ENCODE data around the gene POLR3GL.

Gene POLR3GL

DNA sequence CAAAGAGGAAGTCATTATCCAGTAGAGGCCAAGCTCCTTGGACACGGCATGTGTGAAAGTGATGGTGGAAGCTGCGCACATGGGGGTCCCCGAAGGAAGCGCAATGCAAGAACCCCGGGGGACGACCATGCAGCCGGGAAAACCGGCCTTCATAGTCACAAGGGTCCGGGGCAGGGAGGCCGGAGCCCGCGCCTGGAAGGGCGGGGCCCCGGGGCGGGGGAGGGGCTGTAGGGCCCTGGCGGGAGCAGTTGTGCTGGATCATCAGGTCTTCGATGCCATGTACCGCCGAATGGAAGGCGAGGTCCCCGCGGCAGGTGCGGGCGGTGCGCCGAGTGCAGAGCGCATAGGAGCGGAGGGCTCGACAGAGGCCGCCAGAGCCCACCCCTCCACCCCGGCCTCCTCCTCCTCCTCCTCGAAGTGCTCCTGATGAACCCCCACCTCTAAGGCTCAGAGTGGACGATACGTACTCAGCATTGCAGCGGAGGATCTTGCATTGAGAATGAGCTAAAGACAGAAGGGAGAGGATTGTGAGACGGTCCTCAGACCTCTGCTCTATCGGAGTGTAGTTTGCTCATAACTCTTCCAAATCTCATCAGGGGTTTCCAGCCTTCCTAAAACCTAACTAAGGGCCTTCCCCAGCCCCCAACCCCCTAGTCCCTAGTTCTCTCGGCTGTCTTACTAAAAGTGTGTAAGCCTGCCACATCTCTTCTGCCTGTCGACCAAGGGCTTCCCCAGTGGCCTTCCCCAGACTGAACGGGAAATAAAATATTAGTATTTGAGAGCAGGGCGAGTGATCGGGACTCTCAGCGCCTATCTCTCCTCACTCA, 55.0 kb downstream of the POLR3GL start:
- Histone ChIP-seq H3K4me1 (ENCODE audit: control insufficient read depth in 1 of 2, insufficient read depth in 2 of 2, low read length in 2 of 2) (no peaks in the 10 kb centered on the region), H2BK12ac (ENCODE audit: low read length) (no peak overlapping the region), H3K79me2 (ENCODE audit: control insufficient read depth, insufficient read depth, low read length, poor library complexity) (no peaks in the 10 kb centered on the region), H3K9ac (ENCODE audit: low read length) (no peak overlapping the region), H4K12ac (ENCODE audit: low read depth, low read length) (no peak overlapping the region), H2BK120ac (ENCODE audit: insufficient read depth, low read length, poor library complexity) (no peak overlapping the region), H2AFZ (ENCODE audit: insufficient read depth, low read length, poor library complexity) (no peak overlapping the region), H3K9me3 (ENCODE audit: insufficient read depth, low read depth, low read length) (peaks cover 2% of the 10 kb centered on the region), H4K91ac (ENCODE audit: low read depth, low read length) (no peak overlapping the region), H3K14ac (ENCODE audit: low read length) (no peak overlapping the region), H4K8ac (ENCODE audit: low read depth, low read length) (no peak overlapping the region), H2AK5ac (ENCODE audit: low read length) (no peak overlapping the region), H3K23ac (ENCODE audit: low read length) (no peak overlapping the region), H3K27me3 (ENCODE audit: insufficient read depth, low read length) (peaks cover 13% of the 10 kb centered on the region), H3K79me1 (ENCODE audit: low read length) (no peaks in the 10 kb centered on the region), H3K4ac (ENCODE audit: low read depth, low read length) (no peak overlapping the region), H3K36me3 (ENCODE audit: control insufficient read depth in 1 of 2, insufficient read depth in 2 of 2, low read length in 2 of 2) (no peaks in the 10 kb centered on the region), H3K27ac (ENCODE audit: low read depth, low read length) (no peak overlapping the region), H3K18ac (ENCODE audit: low read length) (no peak overlapping the region), H2BK5ac (ENCODE audit: low read depth, low read length, poor library complexity) (no peak overlapping the region), H3K4me3 (ENCODE audit: low read depth, low read length) (no peak overlapping the region), H3K4me2 (ENCODE audit: low read length) (no peak overlapping the region)
- WGBS (ENCODE audit: extremely low coverage, insufficient coverage, insufficient read length), result no CpG with 5 or more reads among the region's 43 CpGs
- no peak for DNase-seq

GRCh38 chr1:146020058-146021049, 55.9 kb downstream of the POLR3GL start:
- no CpG with 5 or more reads among the region's 4 CpGs for WGBS (ENCODE audit: extremely low coverage, insufficient coverage, insufficient read length)
- Histone ChIP-seq H3K4me3 (ENCODE audit: low read depth, low read length) (no peak overlapping the region), H3K27ac (ENCODE audit: low read depth, low read length) (no peak overlapping the region), H4K8ac (ENCODE audit: low read depth, low read length) (no peak overlapping the region), H2BK12ac (ENCODE audit: low read length) (no peak overlapping the region), H3K27me3 (ENCODE audit: insufficient read depth, low read length) (peaks cover 13% of the 10 kb centered on the region), H3K79me2 (ENCODE audit: control insufficient read depth, insufficient read depth, low read length, poor library complexity) (no peaks in the 10 kb centered on the region), H3K9me3 (ENCODE audit: insufficient read depth, low read depth, low read length) (peaks cover 2% of the 10 kb centered on the region), H3K4me2 (ENCODE audit: low read length) (no peak overlapping the region), H2BK120ac (ENCODE audit: insufficient read depth, low read length, poor library complexity) (no peak overlapping the region), H3K4ac (ENCODE audit: low read depth, low read length) (no peak overlapping the region), H3K23ac (ENCODE audit: low read length) (no peak overlapping the region), H2AFZ (ENCODE audit: insufficient read depth, low read length, poor library complexity) (no peak overlapping the region), H4K91ac (ENCODE audit: low read depth, low read length) (no peak overlapping the region), H2AK5ac (ENCODE audit: low read length) (no peak overlapping the region), H3K18ac (ENCODE audit: low read length) (no peak overlapping the region), H3K36me3 (ENCODE audit: control insufficient read depth in 1 of 2, insufficient read depth in 2 of 2, low read length in 2 of 2) (no peaks in the 10 kb centered on the region), H2BK5ac (ENCODE audit: low read depth, low read length, poor library complexity) (no peak overlapping the region), H3K9ac (ENCODE audit: low read length) (no peak overlapping the region), H3K4me1 (ENCODE audit: control insufficient read depth in 1 of 2, insufficient read depth in 2 of 2, low read length in 2 of 2) (no peaks in the 10 kb centered on the region), H4K12ac (ENCODE audit: low read depth, low read length) (no peak overlapping the region), H3K14ac (ENCODE audit: low read length) (no peak overlapping the region), H3K79me1 (ENCODE audit: low read length) (no peaks in the 10 kb centered on the region)
- DNase-seq, result no peak

DNA sequence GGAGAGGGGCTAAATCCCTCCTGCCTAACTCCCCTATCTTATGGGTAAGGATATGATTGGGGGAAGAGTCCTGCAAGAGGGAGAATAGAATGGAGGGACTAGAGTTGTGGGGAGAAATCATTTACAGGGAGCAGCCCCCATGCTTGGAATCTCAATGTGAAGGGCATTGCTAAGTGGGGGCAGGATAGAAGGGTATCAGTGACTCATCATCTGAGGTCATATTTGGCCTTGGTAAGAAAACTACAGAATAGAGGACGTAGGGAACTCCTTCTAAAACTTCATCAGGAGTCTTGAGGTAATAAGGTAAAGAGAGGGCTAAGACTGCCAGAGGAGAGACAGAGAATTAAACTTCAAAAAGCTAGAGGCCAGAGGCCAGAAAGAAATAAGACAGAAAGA, 56.6 kb downstream of the POLR3GL start:
- H3K4me2 ChIP-seq (ENCODE audit: low read length), result no peak overlapping the region
- no peak overlapping the region for H4K12ac ChIP-seq (ENCODE audit: low read depth, low read length)
- H3K27ac ChIP-seq (ENCODE audit: low read depth, low read length), result no peak overlapping the region
- no peaks in the 10 kb centered on the region for H3K79me2 ChIP-seq (ENCODE audit: control insufficient read depth, insufficient read depth, low read length, poor library complexity)
- H3K27me3 ChIP-seq (ENCODE audit: insufficient read depth, low read length), result peaks cover 13% of the 10 kb centered on the region
- no peak overlapping the region for H3K4ac ChIP-seq (ENCODE audit: low read depth, low read length)
- H3K9me3 ChIP-seq (ENCODE audit: insufficient read depth, low read depth, low read length), result peaks cover 2% of the 10 kb centered on the region
- H2BK12ac ChIP-seq (ENCODE audit: low read length), result no peak overlapping the region
- H3K79me1 ChIP-seq (ENCODE audit: low read length), result no peaks in the 10 kb centered on the region
- H3K18ac ChIP-seq (ENCODE audit: low read length), result no peak overlapping the region
- no peaks in the 10 kb centered on the region for H3K4me1 ChIP-seq (ENCODE audit: control insufficient read depth in 1 of 2, insufficient read depth in 2 of 2, low read length in 2 of 2)
- H2BK5ac ChIP-seq (ENCODE audit: low read depth, low read length, poor library complexity), result no peak overlapping the region
- no peak for DNase-seq
- no CpG with 5 or more reads among the region's 1 CpG for WGBS (ENCODE audit: extremely low coverage, insufficient coverage, insufficient read length)
- no peak overlapping the region for H2AFZ ChIP-seq (ENCODE audit: insufficient read depth, low read length, poor library complexity)
- H2BK120ac ChIP-seq (ENCODE audit: insufficient read depth, low read length, poor library complexity), result no peak overlapping the region
- H3K23ac ChIP-seq (ENCODE audit: low read length), result no peak overlapping the region
- no peaks in the 10 kb centered on the region for H3K36me3 ChIP-seq (ENCODE audit: control insufficient read depth in 1 of 2, insufficient read depth in 2 of 2, low read length in 2 of 2)
- no peak overlapping the region for H3K9ac ChIP-seq (ENCODE audit: low read length)
- no peak overlapping the region for H3K14ac ChIP-seq (ENCODE audit: low read length)
- no peak overlapping the region for H2AK5ac ChIP-seq (ENCODE audit: low read length)
- H3K4me3 ChIP-seq (ENCODE audit: low read depth, low read length), result no peak overlapping the region
- no peak overlapping the region for H4K91ac ChIP-seq (ENCODE audit: low read depth, low read length)
- H4K8ac ChIP-seq (ENCODE audit: low read depth, low read length), result no peak overlapping the region

DNA sequence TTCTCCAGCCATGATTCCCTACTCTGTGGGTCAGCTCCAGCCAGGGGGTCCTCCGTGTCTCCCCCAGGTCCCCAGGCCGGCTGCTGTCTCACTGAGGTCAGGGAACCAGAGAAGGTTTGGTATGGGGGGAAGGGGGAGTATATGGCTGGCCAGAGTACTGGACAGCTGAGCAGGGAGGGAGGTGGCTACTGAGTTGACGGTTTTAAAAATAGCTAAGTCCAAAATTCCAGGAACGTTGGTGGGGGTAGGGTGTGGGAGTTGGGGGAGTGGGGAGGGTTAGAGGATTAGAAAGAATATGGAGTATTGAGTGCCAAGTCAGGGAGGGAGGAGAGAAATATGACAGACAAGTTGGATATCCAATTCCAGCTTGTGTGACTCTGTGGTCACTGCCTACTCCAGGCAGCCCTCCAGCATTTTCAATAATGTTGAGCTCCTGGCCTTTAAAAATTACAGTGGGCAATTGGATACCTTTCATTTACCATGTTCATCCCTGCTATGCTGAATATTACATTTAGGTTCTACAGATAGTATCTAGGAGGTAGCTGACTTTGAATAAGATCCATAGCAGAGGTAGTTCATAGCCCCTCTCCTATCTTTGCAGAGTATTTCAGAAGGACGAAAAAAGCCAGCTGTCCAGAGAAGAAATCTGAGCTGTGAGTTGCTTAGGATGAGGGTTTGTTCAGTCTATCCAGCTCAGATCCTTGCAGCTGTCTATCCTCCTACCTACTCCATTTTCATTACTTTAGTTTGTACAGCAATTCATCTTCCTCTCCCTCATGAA, 57.3 kb downstream of the POLR3GL start, which contains the start of gene HJV:
Gene HJV (minus strand): TSS at position 114 of the 781 bp plus-strand sequence. CDS start 1,504 bp downstream, outside the sequence.
- no peak within 1 kb of the TSS for H3K9ac ChIP-seq (ENCODE audit: low read length)
- no peak within 1 kb of the TSS for H2BK120ac ChIP-seq (ENCODE audit: insufficient read depth, low read length, poor library complexity)
- no peak within 1 kb of the TSS for H2AK5ac ChIP-seq (ENCODE audit: low read length)
- peaks cover 2% of the 10 kb centered on the region for H3K9me3 ChIP-seq (ENCODE audit: insufficient read depth, low read depth, low read length)
- no peak within 1 kb of the TSS for H3K4me2 ChIP-seq (ENCODE audit: low read length)
- peaks cover 13% of the 10 kb centered on the region for H3K27me3 ChIP-seq (ENCODE audit: insufficient read depth, low read length)
- DNase-seq, result no peak
- H3K36me3 ChIP-seq (ENCODE audit: control insufficient read depth in 1 of 2, insufficient read depth in 2 of 2, low read length in 2 of 2), result no peaks in the 10 kb centered on the region
- H3K23ac ChIP-seq (ENCODE audit: low read length), result no peak within 1 kb of the TSS
- no peak within 1 kb of the TSS for H2AFZ ChIP-seq (ENCODE audit: insufficient read depth, low read length, poor library complexity)
- H3K4me3 ChIP-seq (ENCODE audit: low read depth, low read length), result no peak within 1 kb of the TSS
- H3K79me1 ChIP-seq (ENCODE audit: low read length), result no peaks in the 10 kb centered on the region
- H4K91ac ChIP-seq (ENCODE audit: low read depth, low read length), result no peak within 1 kb of the TSS
- no peak within 1 kb of the TSS for H2BK5ac ChIP-seq (ENCODE audit: low read depth, low read length, poor library complexity)
- H3K18ac ChIP-seq (ENCODE audit: low read length), result no peak within 1 kb of the TSS
- H3K4me1 ChIP-seq (ENCODE audit: control insufficient read depth in 1 of 2, insufficient read depth in 2 of 2, low read length in 2 of 2), result no peaks in the 10 kb centered on the region
- no peak within 1 kb of the TSS for H4K8ac ChIP-seq (ENCODE audit: low read depth, low read length)
- H3K27ac ChIP-seq (ENCODE audit: low read depth, low read length), result no peak within 1 kb of the TSS
- H3K4ac ChIP-seq (ENCODE audit: low read depth, low read length), result no peak within 1 kb of the TSS
- H4K12ac ChIP-seq (ENCODE audit: low read depth, low read length), result no peak within 1 kb of the TSS
- WGBS (ENCODE audit: extremely low coverage, insufficient coverage, insufficient read length), result no CpG with 5 or more reads among the region's 5 CpGs
- no peak within 1 kb of the TSS for H2BK12ac ChIP-seq (ENCODE audit: low read length)
- H3K14ac ChIP-seq (ENCODE audit: low read length), result no peak within 1 kb of the TSS
- H3K79me2 ChIP-seq (ENCODE audit: control insufficient read depth, insufficient read depth, low read length, poor library complexity), result no peaks in the 10 kb centered on the region
